Islet of Langerhans (tissue), 1 donor: Measurements from ENCODE around the gene EPOP.

Experiments used
- FAIRE-seq: peaks from one replicate; lab custom pipeline; 2011; peaks lifted over from hg19 to GRCh38; lab: Jason Lieb, UNC

Gene EPOP

GRCh38 chr17:38705803-38706504 lies 31.2 kb upstream of the EPOP start:
- FAIRE-seq, result no peak

DNA sequence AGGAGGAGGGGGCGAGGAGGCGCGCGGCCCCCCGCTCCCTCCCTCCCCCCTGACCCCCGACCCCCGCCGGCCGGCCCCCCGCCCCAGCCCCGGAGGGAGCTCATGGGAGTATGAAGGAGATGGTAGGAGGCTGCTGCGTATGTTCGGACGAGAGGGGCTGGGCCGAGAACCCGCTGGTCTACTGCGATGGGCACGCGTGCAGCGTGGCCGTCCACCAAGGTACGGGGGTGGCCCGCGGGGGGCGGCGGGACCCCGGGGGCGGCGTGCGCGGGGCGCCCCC lies 30.7 kb upstream of the EPOP start:
- no peak for FAIRE-seq

DNA sequence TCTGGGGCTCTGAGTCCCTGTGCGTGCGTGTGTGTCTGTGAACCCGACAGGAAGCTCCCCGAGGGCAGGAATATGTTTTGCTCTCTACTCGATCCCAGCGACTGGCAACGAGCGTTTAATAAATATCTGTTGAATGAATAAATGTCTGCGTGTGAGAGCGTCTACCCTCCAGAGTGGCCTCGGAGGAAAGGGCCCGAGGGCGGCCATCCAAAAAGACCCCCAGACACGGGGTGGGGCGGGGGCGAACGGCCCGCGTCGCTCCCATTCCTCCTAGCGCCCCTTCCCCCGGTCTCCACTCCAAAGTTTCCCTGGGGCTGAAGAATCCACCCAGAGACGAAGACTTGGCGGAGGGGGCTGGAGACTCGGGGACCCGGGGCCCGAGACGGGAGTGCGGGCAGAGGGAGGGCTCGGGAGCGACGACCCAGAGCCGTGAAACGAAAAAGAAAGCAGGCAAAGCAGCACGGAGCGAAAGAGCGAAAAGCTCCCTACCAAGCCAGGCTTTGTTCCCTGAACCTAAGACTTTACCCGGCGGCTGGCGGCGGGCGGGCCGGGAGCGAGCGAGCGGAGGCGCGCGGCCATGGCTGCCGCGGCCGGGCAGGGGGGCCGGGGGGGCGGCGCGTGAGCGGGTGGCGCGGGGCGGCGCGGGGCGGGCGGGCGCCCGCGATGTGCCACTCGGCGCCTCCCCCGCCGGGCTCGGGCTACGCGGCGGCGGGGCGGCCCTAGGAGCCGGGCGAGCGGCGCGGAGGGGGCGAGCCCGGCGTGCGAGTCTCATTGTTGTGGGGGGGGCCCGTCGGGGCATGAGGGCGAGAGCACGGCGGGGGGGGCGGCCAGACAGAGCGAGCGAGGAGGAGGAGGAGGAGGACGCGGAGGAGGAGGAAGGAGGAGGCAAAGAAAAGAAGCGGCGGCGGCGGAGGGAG lies 30.1 kb upstream of the EPOP start, which contains the start of gene MLLT6:
TSS of gene MLLT6 (plus strand) at position 668 of the 917 bp plus-strand sequence. CDS start 360 bp downstream, outside the sequence.
- no peak for FAIRE-seq

DNA sequence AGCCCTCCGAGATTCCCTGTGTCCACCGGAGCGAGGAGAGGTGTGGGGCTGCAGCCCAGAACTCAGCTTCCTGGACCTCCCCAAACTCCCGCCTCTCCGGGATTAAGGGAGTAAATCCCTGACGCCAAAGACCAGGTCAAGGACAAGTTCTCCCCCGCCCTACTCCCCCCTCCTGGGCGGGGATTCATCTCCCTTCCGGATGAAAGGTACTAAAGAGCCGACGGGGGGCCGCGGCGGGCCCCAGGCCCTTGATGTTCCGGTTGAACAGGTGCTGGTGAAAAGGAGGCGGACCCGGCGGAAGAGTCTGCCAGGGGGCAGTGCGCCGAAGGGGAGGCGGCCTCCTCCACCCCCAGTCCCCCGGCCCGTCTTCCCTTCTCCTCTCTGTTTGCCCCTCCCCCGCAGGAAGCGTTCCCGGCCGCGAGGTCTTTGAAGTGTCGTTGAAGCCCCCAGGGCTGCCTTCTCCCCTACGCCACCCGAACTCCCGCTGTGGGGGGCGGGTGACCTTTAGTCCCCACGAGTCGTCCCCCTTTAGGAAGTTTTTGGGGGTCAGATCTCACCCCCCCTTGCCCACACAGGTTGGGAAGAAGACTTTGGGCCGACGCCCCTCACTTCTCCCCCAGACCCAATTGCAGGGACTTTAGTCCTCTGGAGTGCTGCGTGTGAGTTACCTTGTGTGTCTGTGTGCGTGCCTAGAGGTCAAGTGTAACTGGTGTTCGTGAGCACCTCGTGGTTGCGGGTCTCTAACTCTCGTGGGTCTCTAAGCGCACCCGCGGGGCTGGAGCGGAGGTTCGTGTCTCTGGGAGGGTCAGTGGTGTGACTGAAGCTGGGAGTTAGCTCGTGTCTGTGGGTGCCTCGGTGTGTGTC lies 29.2 kb upstream of the EPOP start:
- no peak for FAIRE-seq

DNA sequence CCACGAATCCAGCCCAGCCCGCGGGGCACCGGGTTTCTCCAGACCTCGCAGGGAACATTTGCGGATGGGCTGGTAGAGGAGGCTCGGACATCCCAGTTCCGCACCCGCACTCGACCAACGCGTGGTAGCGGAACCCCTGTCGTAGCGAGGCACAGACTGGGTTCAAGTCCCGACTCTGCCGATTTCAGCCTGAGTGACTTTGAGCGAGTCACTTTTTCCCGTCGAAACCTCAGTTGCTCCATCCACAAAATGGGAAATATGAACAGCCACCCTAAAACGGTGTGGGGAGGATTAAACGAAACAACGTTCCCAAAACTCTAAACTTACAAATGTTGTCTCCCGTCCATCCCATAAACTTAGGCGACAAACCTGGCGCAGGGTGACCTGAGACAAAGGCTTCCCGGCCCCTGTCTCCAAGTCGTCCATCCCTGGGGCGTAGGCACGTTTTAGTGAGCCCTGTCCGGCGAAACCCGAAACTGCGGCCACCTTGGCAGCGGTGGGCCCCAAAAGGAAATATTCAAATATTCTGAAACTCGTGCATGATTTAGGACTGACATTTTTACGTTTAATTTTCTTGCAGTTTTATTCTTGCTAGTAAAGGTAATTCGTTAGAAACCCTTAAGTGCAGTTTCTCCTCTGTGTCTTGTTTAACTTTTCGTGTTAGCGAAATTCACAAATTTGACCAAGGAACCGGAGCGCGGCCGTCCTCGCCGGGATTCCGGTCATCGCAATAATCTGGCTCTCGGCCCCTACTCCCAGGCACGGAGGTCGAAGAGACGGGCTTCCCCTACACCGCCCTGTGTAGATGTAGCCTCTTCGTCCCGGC lies 28.4 kb upstream of the EPOP start:
- no peak for FAIRE-seq

- no peak for FAIRE-seq
These were observed 27.6 kb upstream of the EPOP start for GRCh38 chr17:38702166-38702915.

- FAIRE-seq, result no peak
These were observed 26.9 kb upstream of the EPOP start for GRCh38 chr17:38701504-38702165.

GRCh38 chr17:38698760-38699159 lies 24.0 kb upstream of the EPOP start:
- FAIRE-seq, result no peak

- FAIRE-seq, result no peak
These were observed 22.5 kb upstream of the EPOP start for GRCh38 chr17:38697061-38697820.

GRCh38 chr17:38693700-38694329 lies 19.1 kb upstream of the EPOP start:
- FAIRE-seq, result no peak

DNA sequence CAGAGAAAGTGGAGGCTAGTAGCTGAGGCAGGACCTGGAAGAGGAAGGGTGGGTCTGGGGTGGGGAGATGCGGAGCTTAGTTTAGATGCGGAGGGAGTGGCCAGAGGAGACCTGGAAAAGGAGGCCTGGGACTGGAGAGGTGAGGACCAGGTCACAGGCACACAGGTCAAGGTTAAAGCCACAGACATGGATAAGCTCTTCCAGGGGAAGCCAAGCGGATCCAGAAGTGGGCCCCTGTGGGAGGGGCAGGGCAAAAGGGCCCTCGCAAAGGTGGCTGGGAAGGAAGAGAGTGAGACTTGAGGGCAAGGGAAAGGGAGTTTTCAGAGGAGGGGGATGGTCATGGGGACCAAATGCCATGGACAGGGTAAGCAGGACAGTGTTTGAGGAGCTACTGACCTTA lies 16.4 kb upstream of the EPOP start:
- no peak for FAIRE-seq

DNA sequence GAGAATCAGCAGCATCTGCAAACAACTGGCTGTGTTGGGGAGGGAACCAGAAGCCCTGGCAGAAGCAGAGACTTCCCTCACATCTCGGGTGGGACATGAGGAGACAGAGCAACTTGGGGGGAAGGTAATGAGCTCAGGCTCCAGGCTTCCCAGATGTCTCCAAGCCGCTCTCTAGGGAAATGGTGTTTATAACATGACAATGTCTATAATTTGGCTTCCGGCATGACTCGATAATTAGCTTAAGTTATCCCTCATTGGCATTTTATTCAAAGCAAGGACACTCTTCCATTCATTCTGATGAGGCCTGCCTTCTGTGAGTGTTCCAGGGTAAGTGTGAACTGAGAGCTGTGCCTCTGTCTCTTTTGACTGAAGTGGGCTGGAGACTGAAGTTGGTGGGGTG lies 15.6 kb upstream of the EPOP start:
- no peak for FAIRE-seq

GRCh38 chr17:38687286-38687685 lies 12.5 kb upstream of the EPOP start:
- no peak for FAIRE-seq

DNA sequence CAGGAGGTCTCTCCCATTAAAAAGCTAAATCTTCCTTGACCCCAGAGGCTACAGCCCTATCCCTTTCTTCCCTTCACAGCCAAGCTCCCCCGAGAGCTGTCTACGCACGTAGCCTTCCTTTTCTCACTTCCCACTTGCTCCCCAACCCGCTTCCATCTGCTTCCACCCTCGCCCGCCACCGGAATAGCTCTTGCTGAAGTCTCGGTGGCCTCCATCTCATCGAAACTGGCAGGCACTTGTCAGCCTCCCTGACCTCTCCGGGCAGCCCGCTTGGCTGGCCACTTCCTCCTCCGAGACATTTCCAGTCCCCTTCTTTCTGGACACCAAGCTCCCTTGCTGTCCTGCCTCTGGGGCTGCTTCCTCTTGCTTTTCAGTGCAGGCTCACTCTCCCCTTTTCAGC lies 10.7 kb upstream of the EPOP start:
- FAIRE-seq, result no peak

DNA sequence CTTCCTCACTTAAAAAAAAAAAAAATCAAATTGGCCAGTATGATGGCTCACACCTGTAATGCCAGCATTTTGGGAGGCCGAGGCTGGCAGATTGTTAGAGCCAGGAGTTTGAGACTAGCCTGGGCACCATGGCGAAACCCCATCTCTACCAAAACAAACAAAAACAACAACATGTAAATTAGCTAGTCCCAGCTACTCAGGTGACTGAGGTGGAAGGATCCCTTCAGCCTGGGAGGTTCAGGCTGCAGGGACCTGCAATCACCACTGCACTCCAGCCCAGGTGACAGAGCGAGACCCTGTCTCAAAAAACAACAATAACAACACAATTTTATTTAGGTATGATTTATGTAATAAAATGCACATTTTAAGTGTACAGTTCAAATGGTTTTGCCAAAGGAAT lies 6.3 kb upstream of the EPOP start:
- FAIRE-seq, result no peak

DNA sequence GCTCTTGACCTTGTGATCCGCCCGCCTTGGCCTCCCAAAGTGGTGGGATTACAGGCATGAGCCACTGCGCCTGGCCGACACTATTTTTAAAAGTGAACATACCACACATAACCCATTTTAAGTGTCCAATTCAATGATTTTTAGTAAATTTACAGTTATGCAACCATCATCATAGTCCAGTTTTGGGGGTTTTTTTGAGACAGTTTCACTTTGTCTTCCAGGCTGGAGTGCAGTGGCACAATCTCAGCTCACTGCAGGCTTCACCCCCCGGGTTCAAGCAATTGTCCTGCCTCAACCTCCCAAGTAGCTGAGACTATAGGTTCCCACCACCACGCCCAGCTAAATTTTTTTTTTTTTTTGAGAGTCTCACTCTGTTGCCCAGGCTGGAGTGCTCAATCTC lies 3.1 kb upstream of the EPOP start:
- FAIRE-seq, result no peak

GRCh38 chr17:38676706-38677504 lies 2.1 kb upstream of the EPOP start:
- no peak for FAIRE-seq

DNA sequence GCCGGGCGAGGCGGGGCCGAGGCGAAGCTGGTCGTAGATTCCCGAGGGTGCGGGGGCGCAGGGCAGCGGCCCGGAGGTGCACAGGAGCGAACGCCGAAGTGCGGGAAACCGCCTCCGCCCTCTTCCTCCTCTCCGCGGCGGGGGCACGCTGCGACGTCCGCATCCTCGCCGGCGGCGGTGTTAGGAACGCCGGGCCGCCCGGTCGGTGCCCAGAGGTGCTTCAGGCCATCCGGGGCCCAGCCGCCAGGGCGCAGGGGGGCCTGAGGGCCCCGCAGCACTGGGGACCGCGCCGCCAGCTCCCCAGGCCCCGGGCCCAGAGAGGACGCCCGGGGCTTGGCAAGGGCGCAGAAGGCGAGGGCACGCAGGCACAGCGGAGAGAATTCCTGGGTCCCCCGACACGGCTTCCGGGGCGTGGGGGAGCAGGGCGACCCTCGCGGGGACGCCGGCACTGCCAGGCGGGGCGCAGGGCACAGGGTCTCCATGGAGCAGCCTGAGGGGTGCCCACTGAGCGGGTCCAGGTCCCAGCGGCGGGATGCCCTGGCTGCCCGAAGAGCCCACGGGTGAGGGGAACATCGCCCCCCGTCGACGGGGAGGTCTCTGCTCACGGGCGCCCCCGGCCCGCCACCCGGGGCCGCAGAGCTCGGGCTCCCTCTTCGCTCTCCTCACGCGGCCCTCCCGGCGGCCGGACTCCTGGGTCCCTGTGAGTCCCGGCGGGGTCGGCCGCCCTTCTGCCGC lies 576 bp downstream of the EPOP start:
- FAIRE-seq, result no peak
